D721Med (cell line): ENCODE measurements around the gene ZNF770.

Source experiments
- DNase-seq: peaks from one replicate; pipeline ENCODE4 v3.0.0; 2011; ENCODE audit warnings: low spot score; ENCODE audit not compliant: insufficient read length
- FAIRE-seq: peaks from 2 replicates; lab custom pipeline; 2011; peaks lifted over from hg19 to GRCh38; lab: Jason Lieb, UNC
- CTCF ChIP-seq: IDR thresholded peaks from 2 replicates; pipeline ENCODE4 v1.5.1; 2012; ENCODE audit warnings: mild to moderate bottlenecking, control low read depth; ENCODE audit not compliant: insufficient read depth; ENCODE audit errors: missing control alignments

ZNF770 gene

GRCh38 chr15:34994925-34995324 lies 6.8 kb upstream of the ZNF770 start:
- no peak for DNase-seq
- FAIRE-seq = no peak
- TF ChIP-seq CTCF = no peak

GRCh38 chr15:34993877-34994276 lies 5.8 kb upstream of the ZNF770 start:
- no peak for FAIRE-seq
- no peak for TF ChIP-seq CTCF
- DNase-seq = no peak

- no peak for TF ChIP-seq CTCF
- DNase-seq = no peak
- FAIRE-seq = no peak
Measured at GRCh38 chr15:34993412-34993811, 5.3 kb upstream of the ZNF770 start.

- FAIRE-seq (no peak), DNase-seq (no peak)
- TF ChIP-seq CTCF = no peak
Measured at GRCh38 chr15:34987609-34988026, 469 bp downstream of the ZNF770 start.

- TF ChIP-seq CTCF = no peak
- FAIRE-seq (no peak), DNase-seq (no peak)
Measured at GRCh38 chr15:34986771-34987480, 1.2 kb downstream of the ZNF770 start.

GRCh38 chr15:34986326-34986725 lies 1.8 kb downstream of the ZNF770 start:
- FAIRE-seq (no peak), DNase-seq (no peak)
- no peak for TF ChIP-seq CTCF

- no peak for TF ChIP-seq CTCF
- FAIRE-seq (no peak), DNase-seq (no peak)
Measured at GRCh38 chr15:34984889-34985630, 3.0 kb downstream of the ZNF770 start.
